ENCODE data around the gene STAM. TPM values are rescaled to one million over a fixed set of nuclear protein-coding genes. Genes with fewer than 3 reads are reported as not detected.

STAM gene
- total RNA-seq, 1 donor from 2014 or later: 27.8 TPM

- Mint-ChIP-seq H3K4me3 (ENCODE audit: low read depth) (no peak within 1 kb of the TSS), H3K4me1 (ENCODE audit: low read depth) (peaks cover 3% of the 10 kb centered on the region), H3K27me3 (peaks cover 3% of the 10 kb centered on the region), H3K27ac (no peak within 1 kb of the TSS), H3K9me3 (ENCODE audit: low read depth) (no peaks in the 10 kb centered on the region), H3K36me3 (ENCODE audit: insufficient read depth) (no peaks in the 10 kb centered on the region)
- no peak for DNase-seq (ENCODE audit: low spot score, unreplicated experiment)
- no peak for TF ChIP-seq CTCF (IDR thresholded peaks at IDR 0.05; ENCODE audit: unreplicated experiment)
Observed at GRCh38 chr10:17751781-17752445, 108.0 kb downstream of the STAM start, which contains the start of gene TMEM236. TMEM236 (plus strand) TSS chr10:17752201; CDS start chr10:17752296, 95 bp downstream.

GRCh38 chr10:17756557-17757217, 112.7 kb downstream of the STAM start:
- no peaks in the 10 kb centered on the region for H3K36me3 Mint-ChIP-seq (ENCODE audit: insufficient read depth)
- no peak overlapping the region for H3K4me3 Mint-ChIP-seq (ENCODE audit: low read depth)
- no peak for DNase-seq (ENCODE audit: low spot score, unreplicated experiment)
- H3K27ac Mint-ChIP-seq: no peak overlapping the region
- H3K9me3 Mint-ChIP-seq (ENCODE audit: low read depth): peaks cover 13% of the 10 kb centered on the region
- no peaks in the 10 kb centered on the region for H3K4me1 Mint-ChIP-seq (ENCODE audit: low read depth)
- H3K27me3 Mint-ChIP-seq: peaks cover 5% of the 10 kb centered on the region
- no peak for TF ChIP-seq CTCF (IDR thresholded peaks at IDR 0.05; ENCODE audit: unreplicated experiment)

GRCh38 chr10:17758200-17758599, 114.2 kb downstream of the STAM start:
- TF ChIP-seq CTCF (IDR thresholded peaks at IDR 0.05; ENCODE audit: unreplicated experiment): no peak
- Mint-ChIP-seq H3K4me3 (ENCODE audit: low read depth) (no peak overlapping the region), H3K9me3 (ENCODE audit: low read depth) (peaks cover 13% of the 10 kb centered on the region), H3K27me3 (peaks cover 15% of the 10 kb centered on the region), H3K36me3 (ENCODE audit: insufficient read depth) (no peaks in the 10 kb centered on the region), H3K4me1 (ENCODE audit: low read depth) (no peaks in the 10 kb centered on the region), H3K27ac (no peak overlapping the region)
- no peak for DNase-seq (ENCODE audit: low spot score, unreplicated experiment)

GRCh38 chr10:17758896-17759295, 114.9 kb downstream of the STAM start:
- Mint-ChIP-seq H3K36me3 (ENCODE audit: insufficient read depth) (no peaks in the 10 kb centered on the region), H3K27me3 (peaks cover 22% of the 10 kb centered on the region), H3K4me1 (ENCODE audit: low read depth) (no peaks in the 10 kb centered on the region), H3K4me3 (ENCODE audit: low read depth) (no peak overlapping the region), H3K9me3 (ENCODE audit: low read depth) (peaks cover 13% of the 10 kb centered on the region), H3K27ac (no peak overlapping the region)
- no peak for TF ChIP-seq CTCF (IDR thresholded peaks at IDR 0.05; ENCODE audit: unreplicated experiment)
- no peak for DNase-seq (ENCODE audit: low spot score, unreplicated experiment)

- H3K9me3 Mint-ChIP-seq (ENCODE audit: low read depth): peaks cover 18% of the 10 kb centered on the region
- H3K4me1 Mint-ChIP-seq (ENCODE audit: low read depth): no peaks in the 10 kb centered on the region
- no peak for DNase-seq (ENCODE audit: low spot score, unreplicated experiment)
- H3K27ac Mint-ChIP-seq: no peak overlapping the region
- no peak overlapping the region for H3K4me3 Mint-ChIP-seq (ENCODE audit: low read depth)
- no peaks in the 10 kb centered on the region for H3K36me3 Mint-ChIP-seq (ENCODE audit: insufficient read depth)
- H3K27me3 Mint-ChIP-seq: peaks cover 52% of the 10 kb centered on the region
- TF ChIP-seq CTCF (IDR thresholded peaks at IDR 0.05; ENCODE audit: unreplicated experiment): no peak
Observed at GRCh38 chr10:17764142-17764541, 120.2 kb downstream of the STAM start.
